Vagina (tissue), 2 donors: Measurements from ENCODE around the gene TRIM7. TPM values are rescaled to one million over a fixed set of nuclear protein-coding genes. Genes with fewer than 3 reads are reported as not detected.

Source experiments
- DNase-seq, 2 donors: peaks; one replicate each; pipeline ENCODE4 v3.0.0-alpha.2; 2017; ENCODE audit errors: extremely low spot score in 2 of 2
- H3K27ac ChIP-seq: fragments of 200-600 bp; sonication (generic); one replicate; pipeline ENCODE4 v1.5.1; 2019
- H3K27me3 ChIP-seq: fragments of 200-600 bp; sonication (generic); one replicate; pipeline ENCODE4 v1.5.1; 2019
- H3K36me3 ChIP-seq, 2 donors: fragments of 200-600 bp; sonication (generic); one replicate each; pipeline ENCODE4 v1.5.1; 2017 to 2019
- H3K4me1 ChIP-seq: fragments of 200-600 bp; sonication (generic); one replicate; pipeline ENCODE4 v1.5.1; 2019
- H3K4me3 ChIP-seq, 2 donors: fragments of 200-600 bp; sonication (generic); 1 replicate in 1 of 2; 2 replicates in 1 of 2; pipeline ENCODE4 v1.5.1; 2016 to 2019
- H3K9me3 ChIP-seq: fragments of 200-600 bp; sonication (generic); one replicate; pipeline ENCODE4 v1.5.1; 2019
- CTCF ChIP-seq, 3 experiments: fragments of 450-650 bp in 2 of 3; fragments of 200-600 bp in 1 of 3; sonication (generic) in 1 of 3; IDR thresholded peaks; one replicate each; pipeline ENCODE4 v1.5.1; 2017 to 2019; ENCODE audit warnings: antibody characterized with exemption in 3 of 3, mild to moderate bottlenecking in 2 of 3, moderate library complexity in 2 of 3
- POLR2A ChIP-seq, 2 donors: fragments of 450-650 bp; IDR thresholded peaks; one replicate each; pipeline ENCODE4 v1.6.1; 2017; ENCODE audit warnings: antibody characterized with exemption in 2 of 2, mild to moderate bottlenecking in 2 of 2, moderate library complexity in 2 of 2
- POLR2AphosphoS5 ChIP-seq, 2 donors: sonication (generic); formaldehyde crosslinking; IDR thresholded peaks; one replicate each; pipeline ENCODE4 v1.9.0; 2017; ENCODE audit warnings: antibody characterized with exemption in 2 of 2, mild to moderate bottlenecking in 2 of 2, low read depth in 1 of 2; ENCODE audit not compliant: insufficient read depth in 1 of 2
- intact Hi-C: fragments of 100-400 bp; cut with DNase I; formaldehyde crosslinking; loops from one replicate; pipeline ENCODE4 v1.15.1; 2023
- total RNA-seq: library from RNA; depleted of rRNA; stranded (reverse); fragments of >200 nt; gene quantifications from one replicate; pipeline ENCODE4 v1.2.3, GENCODE V29; 2016

Gene TRIM7
- total RNA-seq = 21.6 TPM

GRCh38 chr5:181204826-181205760, at the start of gene TRIM7:
TSS of gene TRIM7 (minus strand) at chr5:181205196. CDS start at chr5:181205110, 86 bp downstream.
- no peaks in the 10 kb centered on the region for H3K27me3 ChIP-seq
- peaks cover 29% of the 10 kb centered on the region for H3K4me1 ChIP-seq
- H3K36me3 ChIP-seq = no peaks in the 10 kb centered on the region
- no peak for TF ChIP-seq POLR2A (IDR thresholded peaks at IDR 0.05)
- TF ChIP-seq CTCF (IDR thresholded peaks at IDR 0.05) = no peak
- peak in 1 of 2 donors; percentile 19 for TF ChIP-seq POLR2AphosphoS5 (IDR thresholded peaks at IDR 0.05; ENCODE audit: insufficient read depth in 1 of 2, low read depth in 1 of 2)
- peak within 1 kb of the TSS; percentile 64 to 83 for H3K4me3 ChIP-seq
- peak within 1 kb of the TSS; percentile 87 for H3K27ac ChIP-seq
- H3K9me3 ChIP-seq = no peaks in the 10 kb centered on the region
- intact Hi-C loops = no loop called here
- no peak for DNase-seq

- Histone ChIP-seq H3K4me3 (peak overlapping the region; percentile 77 to 98), H3K36me3 (no peaks in the 10 kb centered on the region), H3K27me3 (no peaks in the 10 kb centered on the region), H3K27ac (peak overlapping the region; percentile 95), H3K4me1 (peaks cover 78% of the 10 kb centered on the region), H3K9me3 (no peaks in the 10 kb centered on the region)
- no peak for DNase-seq
- intact Hi-C loops = loop anchor here (10.0 kb wide), 1 partner anchor 413 kb away; no protein-coding TSS in a partner anchor
- TF ChIP-seq POLR2A (IDR thresholded peaks at IDR 0.05) (no peak), CTCF (IDR thresholded peaks at IDR 0.05) (no peak), POLR2AphosphoS5 (IDR thresholded peaks at IDR 0.05; ENCODE audit: insufficient read depth in 1 of 2, low read depth in 1 of 2) (no peak)
Measured at GRCh38 chr5:181248277-181248676, 43.3 kb upstream of the TRIM7 start.

GRCh38 chr5:181246276-181247049, 41.5 kb upstream of the TRIM7 start:
- H3K4me3 ChIP-seq = peak overlapping the region; percentile 77 to 98
- peaks cover 80% of the 10 kb centered on the region for H3K4me1 ChIP-seq
- intact Hi-C loops = loop anchor here (10.0 kb wide), 1 partner anchor 412 kb away; no protein-coding TSS in a partner anchor
- H3K9me3 ChIP-seq = no peaks in the 10 kb centered on the region
- H3K36me3 ChIP-seq = peaks cover 0 to 8% of the 10 kb centered on the region in 2 donors
- H3K27me3 ChIP-seq = no peaks in the 10 kb centered on the region
- DNase-seq = peak in 1 of 2 donors; percentile 90
- TF ChIP-seq POLR2AphosphoS5 (IDR thresholded peaks at IDR 0.05; ENCODE audit: insufficient read depth in 1 of 2, low read depth in 1 of 2) (peak; percentile 75 to 92), POLR2A (IDR thresholded peaks at IDR 0.05) (peak in 1 of 2 donors; percentile 45), CTCF (IDR thresholded peaks at IDR 0.05) (no peak)
- peak overlapping the region; percentile 95 for H3K27ac ChIP-seq

GRCh38 chr5:181245427-181246275, 40.7 kb upstream of the TRIM7 start:
- no peak for DNase-seq
- Histone ChIP-seq H3K4me3 (peak overlapping the region; percentile 77 to 98), H3K27ac (peak overlapping the region; percentile 95), H3K9me3 (no peaks in the 10 kb centered on the region), H3K27me3 (no peaks in the 10 kb centered on the region), H3K4me1 (peaks cover 80% of the 10 kb centered on the region), H3K36me3 (peaks cover 0 to 16% of the 10 kb centered on the region in 2 donors)
- no peak for TF ChIP-seq CTCF (IDR thresholded peaks at IDR 0.05)
- TF ChIP-seq POLR2AphosphoS5 (IDR thresholded peaks at IDR 0.05; ENCODE audit: insufficient read depth in 1 of 2, low read depth in 1 of 2) = no peak
- no peak for TF ChIP-seq POLR2A (IDR thresholded peaks at IDR 0.05)
- intact Hi-C loops = loop anchor here (10.0 kb wide), 1 partner anchor 411 kb away; no protein-coding TSS in a partner anchor
